ENCODE data around the gene PIGK.
A peak's percentile ranks its signal among the peaks of the same experiment; 100 is the strongest.

Gene PIGK

GRCh38 chr1:77227381-77227780 is 8.2 kb upstream of the PIGK start:
- ATAC-seq: no peak
- TF ChIP-seq BACH2 (CRISPR knock-in tag; IDR thresholded peaks at IDR 0.05; ENCODE audit: borderline replicate concordance): no peak
- TF ChIP-seq ZNF565 (CRISPR knock-in tag; conservative IDR thresholded peaks at IDR 0.05; ENCODE audit: low read depth): no peak
- TF ChIP-seq TSHZ2 (CRISPR knock-in tag; IDR thresholded peaks at IDR 0.05): no peak
- TF ChIP-seq OSR1 (CRISPR knock-in tag; IDR thresholded peaks at IDR 0.05): no peak
- no peak for TF ChIP-seq SNAI2 (CRISPR knock-in tag; IDR thresholded peaks at IDR 0.05)
- TF ChIP-seq PATZ1 (CRISPR knock-in tag; IDR thresholded peaks at IDR 0.05; ENCODE audit: borderline replicate concordance): no peak
- TF ChIP-seq POU6F1 (CRISPR knock-in tag; IDR thresholded peaks at IDR 0.05; ENCODE audit: borderline replicate concordance, low read depth): no peak
- TF ChIP-seq ZNF70 (CRISPR knock-in tag; IDR thresholded peaks at IDR 0.05): no peak
- TF ChIP-seq ZFP3 (CRISPR knock-in tag; IDR thresholded peaks at IDR 0.05): no peak
- TF ChIP-seq CSRNP3 (CRISPR knock-in tag; IDR thresholded peaks at IDR 0.05): no peak
- no peak for TF ChIP-seq ISL1 (CRISPR knock-in tag; IDR thresholded peaks at IDR 0.05)
- no peak for TF ChIP-seq GLIS3 (CRISPR knock-in tag; IDR thresholded peaks at IDR 0.05)
- TF ChIP-seq TCF4 (CRISPR knock-in tag; IDR thresholded peaks at IDR 0.05; ENCODE audit: borderline replicate concordance): no peak
- no peak for TF ChIP-seq ZC3H10 (CRISPR knock-in tag; IDR thresholded peaks at IDR 0.05)
- TF ChIP-seq ZFP30 (CRISPR knock-in tag; IDR thresholded peaks at IDR 0.05): no peak
- TF ChIP-seq TOX (CRISPR knock-in tag; IDR thresholded peaks at IDR 0.05; ENCODE audit: borderline replicate concordance): no peak
- TF ChIP-seq CREB5 (CRISPR knock-in tag; IDR thresholded peaks at IDR 0.05; ENCODE audit: low read depth): no peak
- TF ChIP-seq ARNTL (CRISPR knock-in tag; IDR thresholded peaks at IDR 0.05; ENCODE audit: borderline replicate concordance, low read depth): no peak
- TF ChIP-seq ZNF8 (CRISPR knock-in tag; IDR thresholded peaks at IDR 0.05): no peak

- no peak for ATAC-seq
Measured at GRCh38 chr1:77222496-77222895, 3.3 kb upstream of the PIGK start.

GRCh38 chr1:77220687-77221463 is 1.6 kb upstream of the PIGK start:
- no peak for TF ChIP-seq ZNF70 (CRISPR knock-in tag; IDR thresholded peaks at IDR 0.05)
- TF ChIP-seq SNAI2 (CRISPR knock-in tag; IDR thresholded peaks at IDR 0.05): no peak
- TF ChIP-seq ARNTL (CRISPR knock-in tag; IDR thresholded peaks at IDR 0.05; ENCODE audit: borderline replicate concordance, low read depth): no peak
- TF ChIP-seq ZNF565 (CRISPR knock-in tag; conservative IDR thresholded peaks at IDR 0.05; ENCODE audit: low read depth): no peak
- no peak for TF ChIP-seq ZFP3 (CRISPR knock-in tag; IDR thresholded peaks at IDR 0.05)
- 0 out of 2 replicates have a peak, but pooled peaks have one; percentile 21 for TF ChIP-seq ISL1 (CRISPR knock-in tag; IDR thresholded peaks at IDR 0.05)
- no peak for TF ChIP-seq CSDC2 (CRISPR knock-in tag; IDR thresholded peaks at IDR 0.05)
- no peak for TF ChIP-seq GLIS3 (CRISPR knock-in tag; IDR thresholded peaks at IDR 0.05)
- no peak for ATAC-seq

More at GRCh38 chr1:77222496-77222895, 3.3 kb upstream of the PIGK start:
- no peak for TF ChIP-seq ZNF565 (CRISPR knock-in tag; conservative IDR thresholded peaks at IDR 0.05; ENCODE audit: low read depth)

Data from SK-N-SH treated with all-trans-retinoic acid at 6 μM for 48 hours (cell line).